Measurements from ENCODE around the gene ZFPM1. TPM values are rescaled to one million over a fixed set of nuclear protein-coding genes. Genes with fewer than 3 reads are reported as not detected.

ZFPM1 gene
- total RNA-seq, 1 experiment from 2014 or later = 14.6 TPM

- H3K27ac ChIP-seq (ENCODE audit: low read depth, low read length) = no peak overlapping the region
- H3K4me2 ChIP-seq (ENCODE audit: low read length) = no peak overlapping the region
- CTCF ChIA-PET = no interaction called here
- H3K4me1 ChIP-seq (ENCODE audit: control insufficient read depth in 1 of 2, insufficient read depth in 2 of 2, low read length in 2 of 2) = peaks cover under 1 to 10% of the 10 kb centered on the region in 2 experiments; a peak in 3 of 4 replicates
- no peaks in the 10 kb centered on the region for H3K9me2 ChIP-seq (ENCODE audit: insufficient read depth)
- RAD21 ChIA-PET (ENCODE audit: low non-redundant PET in 1 of 2, low total read pairs in 2 of 2, uncharacterized antibody in 2 of 2, unreplicated experiment in 2 of 2) = interaction anchor here in 1 of 2 experiments (0.8 kb wide), 1 partner anchor 56 kb away, joined by 3 read pairs; no protein-coding TSS in a partner anchor
- no peak overlapping the region for H2AFZ ChIP-seq (ENCODE audit: low read depth, low read length, poor library complexity, severe bottlenecking)
- DNase-seq (ENCODE audit: low read depth, low spot score) (no peak), ATAC-seq (no peak)
- no peak overlapping the region for H3K4me3 ChIP-seq (replicated peaks in 1 of 2; ENCODE audit: low read depth in 1 of 2, low read length in 2 of 2)
- H3K27me3 ChIP-seq (ENCODE audit: insufficient read depth, low read length) = no peaks in the 10 kb centered on the region
- TF ChIP-seq CEBPB (IDR thresholded peaks at IDR 0.05; ENCODE audit: low read depth) = no peak
- no peak for TF ChIP-seq JUND (IDR thresholded peaks at IDR 0.05)
- TF ChIP-seq ELF1 (IDR thresholded peaks at IDR 0.05; ENCODE audit: borderline replicate concordance, low read depth) = no peak
- TF ChIP-seq EGR1 (IDR thresholded peaks at IDR 0.05; ENCODE audit: low read depth) = no peak
- TF ChIP-seq ZBTB33 (IDR thresholded peaks at IDR 0.05; ENCODE audit: extremely low read depth, insufficient replicate concordance, low read length) = no peak
- TF ChIP-seq CTCF (IDR thresholded peaks at IDR 0.05 in 2 of 3, conservative IDR thresholded peaks at IDR 0.05 in 1 of 3; ENCODE audit: borderline replicate concordance in 1 of 3, insufficient read depth in 1 of 3, low read depth in 2 of 3, low read length in 2 of 3) = no peak
- TF ChIP-seq EZH2 (IDR thresholded peaks at IDR 0.05) = no peak
- TF ChIP-seq SRF (IDR thresholded peaks at IDR 0.05; ENCODE audit: low read depth) = no peak
- no peak for TF ChIP-seq YY1 (IDR thresholded peaks at IDR 0.05; ENCODE audit: extremely low read depth, insufficient replicate concordance, low read depth, low read length)
- TF ChIP-seq SP1 (IDR thresholded peaks at IDR 0.05; ENCODE audit: low read depth) = no peak
- no peak for TF ChIP-seq SIN3A (IDR thresholded peaks at IDR 0.05; ENCODE audit: low read depth)
- no peak for TF ChIP-seq CBX3 (IDR thresholded peaks at IDR 0.05; ENCODE audit: low read depth)
- TF ChIP-seq REST (IDR thresholded peaks at IDR 0.05; ENCODE audit: low read depth) = no peak
- no peak for TF ChIP-seq FOSL1 (IDR thresholded peaks at IDR 0.05; ENCODE audit: low read depth)
- TF ChIP-seq TCF7L2 (IDR thresholded peaks at IDR 0.05; ENCODE audit: borderline replicate concordance, extremely low read depth, insufficient read depth, insufficient read length) = no peak
- no peak for TF ChIP-seq MAX (IDR thresholded peaks at IDR 0.05)
- TF ChIP-seq ZNF274 (IDR thresholded peaks at IDR 0.05; ENCODE audit: low read depth, low read length) = no peak
- H3K9ac ChIP-seq (ENCODE audit: low read length) = no peak overlapping the region
- BruUV-seq (replicated peaks) = no TSS peak
- H3K9me3 ChIP-seq (ENCODE audit: control insufficient read depth in 1 of 2, insufficient read depth in 1 of 2, low read depth in 1 of 2, low read length in 2 of 2) = no peaks in the 10 kb centered on the region
- no peaks in the 10 kb centered on the region for H3K79me2 ChIP-seq (ENCODE audit: insufficient read depth, low read length)
- intact Hi-C loops (cut with micrococcal nuclease) = no loop called here
- H3K36me3 ChIP-seq (ENCODE audit: control insufficient read depth in 1 of 2, insufficient read depth in 2 of 2, low read length in 2 of 2) = no peaks in the 10 kb centered on the region
- H4K20me1 ChIP-seq (ENCODE audit: insufficient read depth) = no peaks in the 10 kb centered on the region
- POLR2A ChIA-PET = no interaction called here
Measured at GRCh38 chr16:88510091-88510994, 57.3 kb downstream of the ZFPM1 start.

All from HCT116 (cell line).